AG20443 (cell line): ENCODE data around the gene MIGA2.
"Not testable (repeated sequence)": the region's sequence is repeated elsewhere in the genome, so short reads cannot be mapped to it uniquely, and the experiment has no call there.

Source experiments
- DNase-seq: peaks from one replicate; pipeline ENCODE4 v3.0.0; 2012; ENCODE audit warnings: low spot score, mixed read lengths

The MIGA2 gene

GRCh38 chr9:129036241-129036922 lies at the start of gene MIGA2:
Gene MIGA2, plus strand, starts transcription at chr9:129036626. Its CDS starts 3,969 bp downstream, at chr9:129040595.
- DNase-seq, result peak; percentile 98

GRCh38 chr9:128986671-128987070 lies 49.8 kb upstream of the MIGA2 start:
- no peak for DNase-seq

- peak; percentile 87 for DNase-seq
These were observed 48.6 kb upstream of the MIGA2 start for GRCh38 chr9:128987805-128988204.

- no peak for DNase-seq
These were observed 43.4 kb upstream of the MIGA2 start for GRCh38 chr9:128992995-128993394.

- no peak for DNase-seq
These were observed 40.6 kb upstream of the MIGA2 start for GRCh38 chr9:128995791-128996190.

GRCh38 chr9:128998462-128998861 lies 38.0 kb upstream of the MIGA2 start:
- DNase-seq, result no peak

- DNase-seq, result no peak
These were observed 36.7 kb upstream of the MIGA2 start for GRCh38 chr9:128999581-129000206.

GRCh38 chr9:129001504-129002325 lies 34.7 kb upstream of the MIGA2 start:
- no peak for DNase-seq

- DNase-seq, result no peak
These were observed 33.4 kb upstream of the MIGA2 start for GRCh38 chr9:129002992-129003391.

- DNase-seq, result not testable (repeated sequence)
These were observed 32.3 kb upstream of the MIGA2 start for GRCh38 chr9:129004173-129004572.

- no peak for DNase-seq
These were observed 31.0 kb upstream of the MIGA2 start for GRCh38 chr9:129005336-129005997.

- DNase-seq, result peak; percentile 93
These were observed 29.9 kb upstream of the MIGA2 start for GRCh38 chr9:129006328-129007034.

- no peak for DNase-seq
These were observed 29.2 kb upstream of the MIGA2 start for GRCh38 chr9:129007035-129007765.

GRCh38 chr9:129007766-129008468 lies 28.5 kb upstream of the MIGA2 start:
- DNase-seq, result no peak

- DNase-seq, result no peak
These were observed 27.9 kb upstream of the MIGA2 start for GRCh38 chr9:129008469-129008965.

GRCh38 chr9:129008986-129009583 lies 27.3 kb upstream of the MIGA2 start:
- DNase-seq, result no peak

GRCh38 chr9:129009584-129010141 lies 26.8 kb upstream of the MIGA2 start:
- no peak for DNase-seq

- no peak for DNase-seq
These were observed 26.0 kb upstream of the MIGA2 start for GRCh38 chr9:129010267-129010975.

- DNase-seq, result no peak
These were observed 25.3 kb upstream of the MIGA2 start for GRCh38 chr9:129011170-129011569.
